SW480 (cell line): ENCODE data around the gene ZNF740.

Source experiments
- DNase-seq: peaks from one replicate; pipeline ENCODE4 v3.0.0-alpha.2; 2016; ENCODE audit warnings: low spot score

Gene ZNF740

DNA sequence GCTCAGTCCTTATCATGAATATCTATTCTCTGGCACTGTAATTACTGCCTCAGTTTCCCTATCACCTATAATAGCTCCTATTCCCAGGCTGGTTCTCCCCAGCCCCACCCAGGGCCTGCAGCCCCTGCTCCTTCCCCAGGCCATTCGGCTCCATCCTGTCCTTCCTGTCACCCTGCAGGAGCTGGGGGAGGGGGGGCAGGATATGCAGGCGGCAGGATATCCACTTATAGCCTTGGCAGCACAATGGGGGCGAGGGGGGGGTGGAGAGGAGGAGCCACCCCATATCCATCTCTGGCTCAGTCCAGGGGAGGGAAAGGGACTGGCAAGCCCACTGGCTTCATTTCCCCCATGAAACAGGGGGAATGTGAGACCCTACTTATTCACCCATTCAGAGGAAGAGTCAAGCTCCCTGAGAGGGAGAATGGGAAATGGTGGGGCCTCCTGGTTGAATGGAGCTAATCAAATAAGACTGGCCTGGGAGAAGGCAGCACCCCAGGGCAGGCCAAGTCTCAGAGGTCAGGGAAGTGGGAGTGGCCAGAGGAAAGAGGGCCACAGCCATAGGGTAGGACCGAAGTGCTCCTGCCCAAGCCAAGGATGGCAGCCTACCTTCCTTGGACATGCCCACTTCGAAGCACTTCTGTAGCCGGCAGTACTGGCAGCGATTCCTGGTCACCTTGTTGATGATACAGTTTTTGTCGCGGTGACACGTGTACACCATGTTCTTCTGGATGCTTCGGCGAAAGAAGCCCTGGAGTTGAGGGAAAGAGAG lies 34.3 kb downstream of the ZNF740 start:
- DNase-seq, result no peak

- no peak for DNase-seq
Observed at GRCh38 chr12:53215497-53215896, 35.0 kb downstream of the ZNF740 start.

DNA sequence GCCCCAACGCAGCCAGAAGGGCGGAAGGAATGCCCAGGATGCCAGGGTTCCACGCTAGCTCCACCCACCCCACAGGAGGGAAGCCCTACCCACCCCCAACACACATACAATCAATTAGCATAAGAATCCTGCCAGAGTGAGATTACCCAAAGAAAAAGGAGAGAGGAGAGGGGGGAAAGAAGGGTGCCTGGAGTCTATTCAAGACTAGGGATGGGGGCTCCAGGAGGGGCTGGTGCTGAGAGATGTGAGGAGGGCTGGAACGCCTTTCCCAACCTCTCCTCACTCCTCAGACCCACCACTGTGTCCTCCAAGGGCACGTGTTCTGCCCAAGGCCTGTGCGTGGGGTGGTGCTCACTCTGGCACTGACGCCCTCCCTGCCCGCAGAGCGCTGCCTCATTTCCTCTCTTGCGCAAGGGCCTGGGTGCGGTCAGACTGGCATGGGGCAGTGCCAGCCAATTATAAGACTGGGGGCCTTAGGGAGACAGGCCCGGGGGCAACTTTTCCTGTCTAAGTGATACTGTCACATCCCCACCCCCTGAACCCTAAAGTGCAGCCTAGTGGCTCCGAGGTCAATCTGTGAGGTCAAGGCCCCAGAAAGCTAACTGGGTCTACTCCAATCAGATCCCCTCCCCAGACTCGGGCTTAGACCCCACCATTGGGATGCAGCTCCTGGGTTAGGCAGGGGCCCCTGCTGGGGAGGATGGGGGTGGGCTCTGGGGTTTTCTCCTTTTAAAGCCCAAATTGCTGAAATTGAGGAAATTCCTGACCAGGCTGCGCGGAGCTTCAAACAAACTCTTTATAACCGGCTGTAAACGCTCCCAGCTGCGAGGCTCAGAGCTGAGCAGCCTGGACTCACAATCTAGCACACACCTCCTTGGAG lies 36.8 kb downstream of the ZNF740 start:
- DNase-seq, result no peak

DNA sequence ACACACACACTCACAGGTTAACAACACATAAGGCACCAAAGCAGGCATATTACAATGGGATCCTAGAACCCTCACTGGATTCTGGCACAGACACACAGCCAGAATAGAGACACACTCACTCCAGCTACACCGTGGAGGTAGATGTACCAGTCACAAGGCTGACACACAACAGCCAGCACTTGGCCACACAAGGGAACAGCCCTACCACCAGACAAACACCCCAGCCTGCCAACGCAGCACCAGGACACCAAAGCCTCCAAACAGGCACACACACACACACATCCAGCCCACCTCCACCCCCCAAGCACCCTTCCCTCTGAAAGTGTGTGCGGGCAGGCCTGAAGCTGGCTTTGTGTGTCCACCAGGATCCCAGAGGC lies 37.4 kb downstream of the ZNF740 start:
- no peak for DNase-seq

DNA sequence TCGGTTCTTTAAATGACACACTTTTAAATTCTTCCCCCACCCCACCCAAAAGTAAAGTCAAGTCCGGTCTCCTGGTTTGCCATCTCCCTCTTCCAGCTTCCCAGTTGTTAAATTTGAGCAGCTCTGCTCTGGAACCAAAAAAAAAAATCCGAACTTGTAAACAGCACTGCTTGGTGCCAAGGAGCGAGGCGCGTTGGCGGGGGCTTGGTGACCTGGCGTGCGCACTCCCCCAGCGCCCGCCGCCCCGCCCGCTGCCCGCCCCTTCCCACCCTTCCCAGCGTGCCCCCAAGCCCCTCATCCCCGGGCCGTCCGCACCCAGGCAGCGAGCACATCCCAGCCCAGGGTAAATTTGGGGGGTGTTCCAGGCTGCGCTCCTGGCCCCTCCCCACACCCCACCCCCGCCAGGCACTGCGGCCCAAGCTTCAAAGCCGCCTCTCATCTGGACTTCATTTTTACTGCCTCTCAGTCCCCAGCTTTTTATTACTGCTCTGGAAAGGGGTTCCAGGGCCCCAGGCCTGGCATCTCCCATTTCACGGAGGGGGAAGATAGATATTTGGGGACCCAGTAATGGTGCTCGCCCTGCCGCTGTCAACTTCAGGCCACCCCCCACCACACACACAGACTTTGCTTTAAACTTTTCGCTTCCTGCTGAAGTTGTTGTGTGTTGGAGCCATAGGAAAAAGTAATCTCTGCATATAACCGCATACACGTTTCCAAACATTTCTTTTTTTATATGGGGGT lies 38.2 kb downstream of the ZNF740 start:
- DNase-seq, result no peak

DNA sequence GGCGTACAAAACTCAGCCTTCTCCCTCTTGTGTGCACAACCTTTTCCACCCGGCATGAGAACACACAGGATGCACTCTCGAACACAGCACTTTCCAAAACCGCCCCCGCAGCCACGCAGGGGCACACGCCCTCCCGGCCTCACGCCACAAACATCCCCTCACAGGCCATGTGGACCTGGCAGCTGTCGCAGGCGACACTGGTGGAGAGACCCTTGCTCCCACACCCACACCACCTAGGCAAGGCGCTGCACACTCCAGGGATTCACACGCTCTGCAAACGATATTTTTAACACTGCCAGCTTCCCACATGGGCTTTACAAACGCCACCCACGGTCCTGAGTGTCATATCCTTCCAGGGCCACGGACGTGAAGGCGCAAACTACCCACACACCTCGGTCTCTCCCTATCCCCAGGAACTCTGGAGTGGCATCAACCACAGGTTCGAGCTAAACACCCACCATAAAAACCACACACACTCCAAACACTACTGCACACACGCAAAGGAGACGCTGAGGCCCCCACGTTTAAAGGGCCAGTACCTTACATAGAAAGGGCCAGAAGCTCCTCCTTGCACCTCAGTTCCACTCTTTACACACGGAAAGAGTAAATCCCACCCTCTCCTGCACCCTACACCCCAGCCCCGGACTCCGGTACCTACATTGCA lies 38.9 kb downstream of the ZNF740 start:
- DNase-seq, result peak; percentile 65

- DNase-seq, result peak; percentile 77
Observed at GRCh38 chr12:53219956-53220693, 39.6 kb downstream of the ZNF740 start.

DNA sequence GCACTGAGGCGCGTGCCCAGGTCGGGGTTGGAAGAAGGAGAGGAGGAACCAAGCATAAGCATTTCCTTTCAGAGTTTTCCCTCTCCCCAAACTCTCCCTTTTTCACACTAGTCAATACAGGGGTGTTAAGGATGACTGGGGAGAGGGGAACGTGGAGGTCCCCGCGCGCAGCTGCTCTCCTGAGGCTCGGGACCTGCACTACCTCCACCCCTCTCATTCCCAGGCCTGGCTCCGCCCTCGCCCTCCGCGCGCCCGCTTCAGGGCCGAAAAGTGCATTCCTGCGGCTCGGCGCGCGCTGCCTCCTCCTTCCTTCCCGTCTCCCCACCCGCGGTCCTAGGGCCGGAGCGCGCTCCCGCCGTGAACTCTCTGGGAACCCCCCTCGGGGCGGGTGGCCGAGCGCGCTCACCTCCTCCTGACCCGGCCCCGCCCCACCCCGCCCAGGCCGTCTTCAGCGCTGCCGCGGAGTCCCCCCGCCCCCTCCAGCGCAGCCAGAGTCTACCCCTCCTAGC lies 40.2 kb downstream of the ZNF740 start:
- DNase-seq, result peak; percentile 95

DNA sequence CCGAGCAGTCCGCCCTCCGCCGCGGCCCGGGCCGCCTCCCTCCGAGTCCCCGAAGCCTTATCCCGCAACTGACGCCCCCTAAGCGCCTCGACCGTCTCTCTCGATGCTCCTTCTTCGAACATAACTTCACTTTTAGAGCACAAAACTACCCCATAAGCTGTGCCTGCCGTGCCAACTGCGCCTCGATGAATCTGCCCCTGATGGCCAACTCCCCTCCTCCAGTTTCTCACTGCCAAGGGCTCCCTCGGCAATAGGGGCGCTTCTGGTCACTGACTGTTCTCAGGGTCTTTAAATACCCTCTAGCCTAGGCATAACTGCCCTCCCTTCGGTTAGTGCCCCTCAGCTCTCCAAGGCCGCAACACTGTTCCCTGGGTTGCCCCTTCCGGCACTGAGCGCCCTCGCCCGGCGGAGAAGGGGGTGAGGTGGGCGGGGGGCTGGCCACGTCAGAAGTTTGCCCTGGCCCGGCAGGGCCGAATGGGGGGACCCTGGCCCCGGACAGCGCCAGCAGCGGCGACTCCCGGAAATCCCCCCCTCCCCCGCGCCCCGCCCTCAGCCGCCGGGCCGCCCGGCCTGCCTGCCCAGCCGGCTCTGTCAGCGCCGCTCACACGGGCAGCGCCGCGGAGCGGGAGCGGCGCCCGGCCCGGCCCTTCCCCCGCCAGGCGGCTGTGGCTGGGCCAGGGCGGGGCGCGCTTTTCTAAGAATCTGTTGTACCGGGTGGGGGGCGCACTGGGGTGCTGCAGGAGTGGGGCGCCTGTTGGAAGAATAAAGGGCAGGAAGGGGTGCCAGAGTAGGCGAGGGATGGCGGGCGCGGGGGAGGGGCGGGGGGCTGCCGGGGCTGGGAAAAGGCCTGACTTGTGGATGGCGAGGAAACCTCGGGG lies 40.9 kb downstream of the ZNF740 start:
- DNase-seq, result peak; percentile 67

DNA sequence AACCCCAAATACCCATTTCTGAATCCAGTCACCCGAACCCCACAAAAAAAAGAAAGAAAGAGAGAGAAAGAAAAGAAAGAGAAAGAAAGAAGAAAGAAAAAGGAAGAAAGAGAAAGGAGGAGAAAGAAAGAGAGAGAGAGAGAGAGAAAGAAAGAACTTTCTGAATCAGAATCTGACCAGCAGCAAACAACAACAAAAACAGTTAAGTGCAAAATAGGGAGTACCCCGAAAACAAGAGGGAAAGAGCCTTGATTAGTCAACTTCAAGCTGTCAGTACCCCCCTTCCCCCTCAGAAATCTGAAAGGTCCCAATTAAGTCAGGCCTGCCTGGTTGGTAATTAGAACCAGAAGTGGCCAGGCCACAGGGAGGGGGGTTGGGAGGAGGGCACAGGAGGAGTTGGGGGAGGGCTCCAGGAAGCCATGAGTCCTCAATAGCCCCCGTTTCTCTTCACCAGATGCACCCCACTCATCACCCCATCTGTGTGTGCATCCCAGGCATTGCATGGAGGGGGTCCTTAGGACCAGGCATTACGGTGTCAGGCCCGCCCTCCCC lies 41.7 kb downstream of the ZNF740 start:
- no peak for DNase-seq

DNA sequence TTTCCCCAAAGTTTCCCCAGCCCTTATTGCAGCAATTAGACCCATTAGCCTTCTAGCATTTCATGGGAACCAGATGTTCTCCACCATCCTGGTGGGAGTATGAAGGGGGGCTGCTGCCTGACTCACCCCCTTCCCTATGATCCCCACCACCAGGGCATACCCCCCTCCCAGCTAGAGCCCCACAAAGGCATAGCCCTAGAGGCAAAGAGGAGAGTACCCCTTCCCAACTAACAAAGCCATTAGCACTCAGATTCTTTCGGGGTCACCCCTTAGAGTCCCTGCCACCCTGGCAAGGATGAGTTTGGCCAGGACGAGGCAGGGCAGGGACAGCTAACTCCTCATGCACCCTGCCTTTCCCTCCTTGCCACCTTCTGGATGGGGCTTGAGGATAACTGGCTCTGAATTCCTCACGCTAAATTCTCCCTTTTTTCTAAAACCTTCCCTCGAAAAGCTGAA lies 42.3 kb downstream of the ZNF740 start:
- no peak for DNase-seq

DNA sequence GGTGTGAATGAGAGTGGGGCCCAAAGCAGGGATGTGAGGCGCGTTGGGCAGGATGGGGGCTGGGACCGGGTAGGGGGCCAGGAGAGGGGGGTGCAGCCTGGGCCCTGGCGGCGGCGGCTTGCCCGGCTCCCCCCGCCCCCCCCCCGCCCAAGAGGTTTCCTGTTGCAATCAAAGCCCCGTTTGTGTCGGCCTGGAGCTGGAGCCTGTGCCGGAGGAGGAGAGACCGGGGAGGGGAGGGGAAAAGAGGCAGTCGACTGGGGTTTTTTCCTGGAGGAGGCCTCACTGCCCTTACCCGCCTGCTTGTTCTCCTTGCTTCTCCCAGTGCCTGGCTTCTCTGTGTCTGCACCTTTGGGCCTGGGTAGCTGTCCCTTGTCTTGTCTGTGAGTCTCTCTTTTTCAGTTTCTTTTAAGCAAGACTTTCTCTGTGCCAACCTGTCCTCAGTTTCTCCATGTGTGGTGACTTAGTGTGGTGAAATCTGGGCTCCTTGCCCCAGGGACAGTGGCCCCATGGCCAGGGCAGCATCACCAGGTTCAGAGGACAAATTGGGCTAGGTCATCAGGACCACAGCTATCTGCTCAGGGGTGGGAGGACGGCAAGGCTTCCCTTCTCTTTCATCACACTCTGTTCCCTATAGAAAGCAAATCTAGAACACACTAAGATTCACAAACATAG lies 43.0 kb downstream of the ZNF740 start:
- DNase-seq, result no peak

GRCh38 chr12:53224061-53224896 lies 43.8 kb downstream of the ZNF740 start:
- DNase-seq, result no peak

DNA sequence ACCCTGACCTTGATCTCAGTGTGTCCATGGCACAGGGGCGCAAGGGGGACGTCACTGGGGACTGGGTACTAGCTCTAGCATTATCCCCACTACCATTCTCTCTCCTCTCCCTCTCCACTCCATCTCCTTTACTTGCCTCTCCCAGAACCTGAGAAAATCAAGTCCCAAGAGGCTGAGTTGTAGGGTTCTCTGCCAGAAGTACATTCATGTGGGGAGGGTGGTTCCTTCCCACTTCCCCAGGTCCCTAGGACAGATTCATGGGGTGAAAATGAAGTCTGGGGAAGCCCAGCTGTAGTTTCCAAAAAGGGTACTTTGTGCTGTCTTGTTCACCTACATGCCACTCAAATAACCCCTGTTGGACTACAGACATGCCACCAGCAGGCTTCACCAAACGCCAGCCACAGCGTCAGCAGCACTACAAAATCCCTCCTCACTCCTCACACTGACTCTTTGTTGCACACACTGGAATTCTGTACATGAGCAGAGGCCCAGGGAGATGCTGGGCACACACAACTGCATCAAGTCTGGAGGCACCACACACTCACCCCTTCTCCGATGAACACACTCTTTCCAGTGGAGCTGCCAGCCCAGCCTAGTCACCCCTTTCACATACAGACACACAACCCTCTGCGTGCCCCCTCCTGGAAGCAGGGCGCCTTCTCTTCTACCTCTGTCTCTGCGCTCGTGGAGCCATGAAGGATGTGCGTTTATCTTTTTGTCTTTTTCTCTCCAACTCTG lies 44.5 kb downstream of the ZNF740 start:
- DNase-seq, result no peak

DNA sequence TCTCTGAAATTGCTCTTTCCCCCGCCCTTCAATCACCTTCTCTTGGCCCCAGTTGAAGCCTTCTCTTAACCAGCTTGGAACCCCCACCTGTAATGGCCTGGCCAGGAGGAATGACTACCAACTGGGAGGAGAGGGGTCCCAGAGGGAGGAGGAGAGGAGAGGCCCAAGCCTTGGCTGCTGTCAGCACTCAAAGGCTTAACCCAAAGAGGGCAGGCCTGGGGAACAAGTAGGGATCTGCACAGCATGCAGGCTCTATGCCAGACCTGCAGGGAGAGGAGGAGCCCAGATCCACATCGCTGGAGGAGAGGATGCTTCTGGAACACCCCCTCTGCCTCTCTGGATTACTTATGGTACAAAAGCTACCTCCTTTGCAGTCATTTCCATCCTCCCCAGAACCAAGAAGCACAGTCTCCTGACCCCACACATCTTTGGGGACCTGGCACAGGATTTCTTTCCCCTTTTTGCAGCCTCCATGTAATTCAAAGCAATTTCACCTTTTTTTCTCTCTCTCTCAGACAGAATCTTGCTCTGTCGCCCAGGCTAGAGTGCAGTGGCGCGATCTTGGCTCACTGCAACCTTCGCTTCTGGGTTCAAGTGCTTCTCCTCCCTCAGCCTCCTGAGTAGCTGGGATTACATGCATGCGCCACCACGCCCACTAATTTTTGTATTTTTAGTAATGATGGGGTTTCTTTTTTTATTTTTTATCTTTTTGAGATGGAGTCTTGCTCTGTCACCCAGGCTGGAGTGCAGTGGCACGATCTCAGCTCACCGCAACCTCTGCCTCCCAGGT lies 45.3 kb downstream of the ZNF740 start:
- no peak for DNase-seq

DNA sequence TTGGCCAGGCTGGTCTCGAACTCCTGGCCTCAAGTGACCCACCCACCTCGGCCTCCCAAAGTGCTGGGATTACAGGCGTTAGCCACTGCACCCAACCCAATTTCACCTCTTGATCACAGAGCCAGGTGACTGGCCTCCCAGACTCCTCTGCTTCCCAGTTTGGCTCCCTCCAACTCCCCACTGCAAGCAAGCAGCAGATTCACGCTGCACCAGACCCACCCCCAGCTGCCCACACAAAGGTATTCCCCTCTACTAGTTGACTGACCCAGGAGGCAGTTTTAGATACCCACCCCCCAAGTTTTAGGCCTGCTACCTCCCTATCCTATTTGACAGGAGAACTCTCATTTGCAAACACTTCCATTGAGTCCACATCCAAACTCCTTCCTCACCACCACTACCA lies 46.3 kb downstream of the ZNF740 start:
- DNase-seq, result no peak

DNA sequence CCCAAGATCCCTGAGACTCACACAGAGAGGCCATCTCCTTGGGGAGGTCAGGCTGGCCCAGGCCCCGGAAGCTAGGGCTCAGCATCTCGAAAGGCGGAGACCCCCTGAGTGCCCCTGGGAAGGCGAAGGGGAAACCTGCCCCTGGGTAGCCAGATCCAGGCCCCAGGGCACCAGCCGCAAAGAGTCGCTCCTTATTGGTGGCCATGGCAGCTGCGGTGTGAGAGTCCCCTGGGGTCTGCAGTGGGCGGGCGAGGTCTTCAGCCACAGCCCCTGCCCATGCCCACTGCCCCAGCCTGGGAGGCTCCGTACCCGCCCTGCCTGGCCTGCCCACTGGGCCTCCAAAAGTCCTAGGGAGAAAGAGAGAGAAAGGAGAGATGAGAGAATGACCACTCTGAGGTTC lies 46.8 kb downstream of the ZNF740 start:
- DNase-seq, result no peak
